Measurements from ENCODE around the gene PRR20G. TPM values are rescaled to one million over a fixed set of nuclear protein-coding genes. Genes with fewer than 3 reads are reported as not detected.
"Not testable (repeated sequence)": the region's sequence is repeated elsewhere in the genome, so short reads cannot be mapped to it uniquely, and the experiment has no call there.

PRR20G gene
- polyA plus RNA-seq, 10 donors = not detected

DNA sequence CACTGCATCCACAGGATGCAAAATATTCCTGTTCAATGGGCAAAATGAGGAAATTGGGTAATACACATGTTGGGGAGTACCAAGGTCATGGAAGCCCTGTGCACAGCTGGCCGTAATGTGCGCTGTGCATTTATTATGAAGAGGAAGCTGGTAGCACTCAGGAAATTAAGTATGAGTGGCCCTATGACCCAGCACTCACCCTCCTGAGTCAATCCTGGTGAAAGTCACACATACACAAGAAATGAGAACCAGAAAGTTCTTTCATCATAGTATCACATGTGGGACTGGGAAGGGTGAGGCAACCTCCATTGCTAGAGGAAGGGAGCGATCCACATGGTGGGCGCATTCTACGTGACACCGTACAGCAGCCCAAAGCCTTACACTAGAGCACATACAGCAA is 11.4 kb upstream of the PRR20G start:
- peak in 1 of 3 donors; percentile 26 for DNase-seq

DNA sequence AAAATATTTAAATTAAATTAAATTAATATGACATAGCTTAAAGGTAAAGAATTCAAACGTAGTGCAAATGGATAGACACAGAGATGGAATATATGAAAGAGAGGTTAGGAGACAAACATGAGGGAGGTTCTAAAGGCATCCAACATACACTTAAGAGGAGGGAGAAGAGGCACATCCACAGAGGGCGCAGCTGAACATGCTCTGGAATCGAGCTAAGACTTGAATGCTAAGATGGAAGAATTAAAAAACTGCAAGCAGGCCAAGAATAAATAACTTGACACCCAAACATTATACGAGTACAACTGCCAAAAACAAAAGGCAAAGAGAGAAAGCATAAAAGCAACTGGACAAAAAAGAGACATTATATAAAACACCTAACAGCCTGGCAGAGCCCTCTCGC is 9.1 kb upstream of the PRR20G start:
- DNase-seq = no peak

DNA sequence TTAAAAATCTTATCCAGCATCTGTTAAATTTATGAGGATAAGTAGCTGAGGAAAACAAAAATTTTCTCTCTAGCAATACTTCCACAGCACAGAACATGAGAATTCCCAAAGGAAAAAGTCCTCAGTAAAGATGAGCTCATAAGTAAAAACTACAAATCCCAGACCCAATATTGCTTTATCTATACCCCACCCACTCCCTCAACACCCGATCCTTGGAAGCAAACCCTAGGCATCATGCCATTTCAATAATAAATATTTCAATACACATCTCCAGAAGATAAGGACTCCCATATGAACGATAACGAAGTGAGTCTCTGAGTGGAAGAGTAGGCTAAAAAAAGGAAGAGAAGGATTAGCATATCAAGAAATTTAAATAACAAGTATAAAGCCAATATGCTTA is 8.3 kb upstream of the PRR20G start:
- peak in 2 of 3 donors; percentile 40 to 68 for DNase-seq

DNA sequence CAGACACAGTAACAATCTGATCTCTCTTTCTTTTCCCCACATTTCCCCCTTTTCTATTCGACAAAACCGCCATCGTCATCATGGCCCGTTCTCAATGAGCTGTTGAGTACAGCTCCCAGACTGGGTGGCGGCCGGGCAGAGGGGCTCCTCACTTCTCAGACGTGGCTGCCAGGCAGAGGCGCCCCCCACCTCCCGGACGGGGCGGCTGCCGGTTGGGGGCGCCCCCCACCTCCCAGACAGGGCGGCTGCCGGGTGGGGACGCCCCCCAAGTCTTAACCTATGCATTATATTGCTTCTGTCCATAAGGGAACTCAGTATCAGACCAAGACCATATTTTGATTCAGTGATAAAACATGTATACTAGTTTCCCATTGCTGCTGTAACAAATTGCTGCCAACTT is 5.8 kb upstream of the PRR20G start:
- DNase-seq = not testable (repeated sequence)

DNA sequence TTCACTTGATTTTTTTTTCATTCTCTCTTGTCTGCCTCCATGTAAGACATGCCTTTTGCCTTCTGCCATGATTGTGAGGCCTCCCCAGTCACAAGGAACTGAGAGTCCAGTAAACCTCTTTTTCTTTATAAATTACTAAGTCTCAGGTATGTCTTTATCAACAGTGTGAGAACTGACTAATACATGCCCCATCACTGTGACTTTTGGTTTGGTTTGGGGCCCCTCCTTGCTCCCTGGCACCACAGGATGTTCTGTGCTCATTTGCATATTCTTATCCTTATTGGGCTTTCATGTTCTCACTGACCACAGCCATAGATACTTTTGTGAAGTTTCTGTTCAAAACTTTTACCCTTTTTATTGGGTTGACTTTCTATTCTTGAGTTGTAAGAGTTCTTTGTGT is 3.8 kb upstream of the PRR20G start:
- no peak for DNase-seq

DNA sequence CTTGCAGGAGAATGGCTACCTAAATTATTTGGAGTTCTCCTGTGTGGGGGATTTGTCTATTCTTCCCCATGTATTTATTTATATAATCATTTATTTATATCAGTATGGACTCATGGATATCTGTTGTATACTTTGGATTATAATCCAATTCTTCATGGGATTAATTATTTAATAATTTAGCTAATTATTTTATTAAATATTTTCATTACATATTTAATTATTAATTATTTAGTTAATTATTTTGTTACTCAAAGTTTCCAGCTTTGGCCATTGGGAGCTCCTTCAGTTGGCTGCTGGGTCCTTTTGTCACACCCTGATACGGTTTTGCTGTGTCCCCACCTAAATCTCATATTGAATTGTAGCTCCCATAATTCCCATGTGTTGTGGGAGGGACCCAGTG is 3.3 kb upstream of the PRR20G start:
- DNase-seq = no peak

DNA sequence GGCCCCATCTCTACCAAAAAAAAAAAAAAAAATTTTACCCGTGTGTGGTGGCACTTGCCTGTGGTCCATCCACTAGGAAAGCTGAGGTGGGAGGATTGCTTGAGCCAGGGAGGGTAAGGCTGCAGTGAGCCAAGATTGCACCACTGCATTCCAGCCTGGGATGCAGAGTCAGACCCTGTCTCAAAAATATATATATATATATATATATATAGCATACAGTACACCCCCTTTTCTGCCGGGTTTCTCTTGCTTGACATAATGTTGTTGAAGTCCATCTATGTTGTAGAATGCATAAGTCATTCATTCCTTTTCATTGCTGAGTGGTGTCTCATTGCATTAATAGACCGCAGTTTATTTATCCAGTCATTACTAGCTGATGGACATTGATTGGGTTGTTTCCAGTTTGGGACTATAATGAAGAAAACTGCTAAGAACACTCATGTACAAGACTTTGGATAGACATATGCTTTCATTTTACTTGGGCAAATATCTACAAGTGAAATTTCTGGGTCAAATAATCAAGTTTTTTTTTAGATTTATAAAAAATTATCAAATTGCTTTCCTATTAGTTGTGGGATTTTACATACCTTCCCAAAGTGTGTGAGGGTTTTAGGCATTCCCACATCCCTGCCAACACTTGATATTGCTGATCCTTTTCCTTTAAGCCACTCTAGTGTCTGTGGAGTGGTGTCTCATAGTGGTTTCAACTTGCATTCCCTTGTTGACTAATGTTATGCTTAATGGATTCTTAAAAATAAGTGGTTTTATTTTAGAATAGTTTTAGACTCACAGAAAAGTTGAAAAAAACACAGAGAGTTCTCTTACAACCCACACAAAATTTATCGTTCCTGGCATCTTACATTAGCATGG is 2.1 kb upstream of the PRR20G start:
- no peak for DNase-seq

DNA sequence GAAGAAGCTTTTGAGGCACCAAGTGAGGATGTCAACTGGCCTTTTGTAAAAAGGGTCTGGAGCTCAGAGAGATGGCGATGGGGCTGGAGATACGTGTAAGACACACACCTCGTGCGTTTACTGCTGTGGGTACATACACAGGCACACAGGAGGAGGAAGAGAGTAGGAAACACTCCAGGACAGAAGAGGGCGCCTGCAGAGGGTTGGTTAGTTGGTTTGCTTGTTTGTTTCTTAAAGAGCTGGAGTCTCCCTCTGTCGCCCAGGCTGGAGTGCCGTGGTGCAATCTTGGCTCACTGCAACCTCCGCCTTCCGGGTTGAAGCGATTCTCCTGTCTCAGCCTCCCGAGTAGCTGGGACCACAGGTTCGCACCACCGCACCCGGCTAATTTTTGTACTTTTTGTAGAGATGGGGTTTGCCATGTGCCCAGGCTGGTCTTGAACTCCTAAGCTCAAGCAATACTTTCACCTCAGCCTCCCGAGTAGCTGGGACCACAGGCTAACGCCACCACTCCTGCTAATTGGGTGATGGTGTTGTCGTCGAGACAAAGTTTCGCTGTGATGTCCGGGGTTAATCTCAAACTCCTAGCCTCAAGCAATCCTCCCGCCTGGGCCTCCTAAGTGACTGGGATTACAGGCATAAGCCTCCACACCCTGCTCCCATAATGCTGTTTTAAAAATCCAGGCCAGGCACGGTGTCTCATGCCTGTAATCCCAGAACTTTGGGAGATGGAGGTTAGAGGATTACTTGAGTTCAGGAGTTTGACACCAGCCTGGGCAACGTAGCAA is 1.3 kb upstream of the PRR20G start:
- DNase-seq = no peak

DNA sequence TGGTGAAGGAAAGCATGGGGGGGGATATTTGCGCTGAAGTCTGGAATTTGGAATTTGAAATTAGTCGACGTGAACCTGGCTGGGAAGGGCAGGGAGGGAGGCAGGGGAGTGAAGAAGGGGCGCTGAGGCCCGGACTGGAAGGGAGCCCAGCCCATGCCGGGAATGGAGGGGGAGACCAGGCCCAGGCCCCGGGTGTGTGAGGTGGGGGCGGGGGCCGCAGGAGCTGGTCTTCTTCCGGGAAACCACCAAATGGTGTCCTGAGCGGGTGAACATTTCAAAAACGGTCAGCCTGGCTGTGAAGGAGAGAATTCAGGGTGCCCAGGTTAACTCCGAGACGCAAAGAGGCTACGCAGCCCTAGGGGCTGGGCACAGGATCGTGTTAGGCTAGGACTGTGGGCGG is 497 bp upstream of the PRR20G start:
- DNase-seq = no peak

DNA sequence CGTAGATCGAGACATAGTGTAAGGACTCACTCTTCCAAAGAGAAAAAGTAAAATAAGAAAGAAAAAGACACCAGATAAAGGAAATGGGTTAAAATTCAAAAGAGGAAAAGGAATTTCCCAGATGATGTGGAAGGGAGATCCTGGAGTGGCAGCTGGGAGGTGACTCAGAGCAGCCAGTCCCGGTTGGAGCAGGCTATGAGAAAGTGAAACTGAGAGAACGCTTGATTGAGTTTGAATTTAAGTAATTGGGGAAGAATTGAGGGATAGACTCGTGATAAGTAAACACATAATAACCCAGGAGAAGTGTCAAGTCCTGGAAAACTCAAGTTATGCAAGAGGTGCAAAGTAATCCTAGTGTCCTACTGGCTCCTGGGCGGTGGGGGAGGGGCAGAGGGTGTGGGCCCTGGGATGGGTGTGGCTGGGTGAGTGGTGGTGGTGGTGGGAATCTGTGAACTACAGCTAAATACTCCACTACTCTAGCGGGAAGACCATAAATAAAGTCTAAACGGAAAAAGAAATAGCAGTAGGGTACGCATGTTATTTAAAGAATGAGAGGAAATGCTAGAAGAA is 1.2 kb downstream of the PRR20G start:
- no peak for DNase-seq

DNA sequence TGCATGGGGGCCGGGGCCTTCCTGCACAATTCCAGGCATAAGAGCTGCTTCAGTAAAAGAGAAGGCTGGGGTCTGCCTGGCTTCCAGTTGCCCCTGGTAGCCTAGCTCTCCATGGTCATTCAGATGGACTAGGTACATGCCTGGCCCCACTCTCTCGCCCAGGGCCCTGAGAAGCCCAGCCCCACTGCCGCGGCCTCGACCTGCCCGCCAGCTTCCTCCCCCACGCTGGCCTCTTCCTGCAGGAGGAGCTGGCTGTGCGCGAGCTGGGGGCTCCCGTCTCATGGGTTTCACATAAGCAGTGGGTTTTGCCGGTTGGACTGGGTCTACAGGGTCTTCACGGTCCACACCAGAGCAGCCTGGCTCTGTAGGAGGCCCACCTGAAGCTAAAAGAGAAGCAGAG is 3.6 kb downstream of the PRR20G start:
- no peak for DNase-seq

DNA sequence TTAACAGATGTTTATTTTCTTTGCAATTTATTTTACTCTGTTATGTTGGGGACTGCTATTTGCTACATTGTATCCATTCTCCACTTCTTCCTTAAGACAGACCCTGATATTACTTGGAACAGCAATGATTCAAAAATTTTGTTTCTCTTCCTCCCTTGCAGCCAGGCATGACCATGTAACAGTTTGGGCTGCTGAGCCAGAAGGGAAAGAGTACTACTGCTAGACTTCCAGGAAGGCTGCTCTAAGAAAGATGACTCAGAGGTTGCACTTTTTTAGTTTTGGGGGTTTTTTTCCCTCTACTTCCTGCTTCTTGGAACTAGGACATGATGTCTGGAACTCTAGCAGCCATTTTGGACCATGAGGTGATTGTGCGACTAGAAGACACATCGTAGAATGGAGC is 10.3 kb downstream of the PRR20G start:
- DNase-seq = peak; percentile 48 to 75 (median 56)

DNA sequence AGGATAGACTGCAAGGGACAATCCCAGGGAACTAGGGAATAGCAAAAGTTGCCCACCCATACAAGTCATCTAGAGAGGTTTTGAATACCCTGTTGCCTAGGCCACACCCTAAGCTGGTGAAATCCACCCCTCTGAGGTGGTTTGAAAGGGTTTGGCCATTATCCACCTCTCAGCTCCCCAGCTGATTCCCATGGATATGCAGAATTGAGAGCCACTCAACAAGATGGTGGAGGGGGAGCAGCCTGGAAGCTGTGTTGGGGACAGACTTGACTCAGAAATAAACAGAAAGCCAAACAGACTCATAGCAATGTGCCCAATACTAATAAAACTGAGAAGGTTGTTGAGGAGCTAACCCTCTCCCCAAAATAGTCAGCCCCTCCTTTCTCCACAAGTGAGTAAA is 10.9 kb downstream of the PRR20G start:
- no peak for DNase-seq

DNA sequence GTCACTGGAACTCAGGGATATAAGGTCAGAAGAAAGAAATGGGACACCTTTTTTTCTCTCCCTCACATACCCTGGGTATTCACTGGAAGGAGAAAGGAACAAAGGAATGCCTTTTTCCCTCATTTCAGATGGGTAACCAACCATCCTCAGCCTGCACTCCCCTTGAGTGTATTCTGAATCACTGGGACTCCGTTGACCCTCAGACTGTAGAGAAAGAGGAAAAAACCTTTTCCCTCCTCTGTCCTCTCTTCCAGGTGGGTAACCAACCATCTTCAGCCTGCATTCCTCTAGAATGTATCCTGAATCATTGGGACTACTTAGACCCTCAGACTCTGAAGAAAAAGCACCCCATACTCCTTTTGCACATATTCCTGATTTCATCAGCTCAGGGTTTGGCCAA is 11.4 kb downstream of the PRR20G start:
- no peak for DNase-seq

DNA sequence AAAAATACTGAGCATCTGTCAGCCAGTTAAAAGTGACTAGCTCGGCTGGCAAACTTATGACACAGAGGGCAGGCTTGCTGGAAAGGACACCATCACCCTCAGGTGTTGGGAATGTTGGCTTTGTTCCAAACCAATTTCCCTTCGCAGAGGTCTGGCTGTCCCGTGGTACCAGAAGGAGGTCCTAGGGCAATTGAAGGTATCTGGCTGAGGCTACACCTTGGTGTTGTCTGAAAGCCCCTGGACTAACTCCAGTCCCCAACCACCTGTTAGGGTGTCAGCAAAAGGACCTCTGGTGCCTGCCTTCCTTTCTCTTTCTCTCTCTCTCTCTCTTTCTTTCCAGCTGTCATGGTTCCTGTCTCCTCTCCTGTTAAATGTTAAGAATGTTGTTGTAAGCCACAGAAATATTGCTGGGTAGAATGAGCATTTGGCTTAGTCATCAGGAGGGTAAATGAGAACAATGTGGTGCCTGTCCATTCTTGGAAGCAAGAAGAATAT is 12.5 kb downstream of the PRR20G start:
- no peak for DNase-seq

DNA sequence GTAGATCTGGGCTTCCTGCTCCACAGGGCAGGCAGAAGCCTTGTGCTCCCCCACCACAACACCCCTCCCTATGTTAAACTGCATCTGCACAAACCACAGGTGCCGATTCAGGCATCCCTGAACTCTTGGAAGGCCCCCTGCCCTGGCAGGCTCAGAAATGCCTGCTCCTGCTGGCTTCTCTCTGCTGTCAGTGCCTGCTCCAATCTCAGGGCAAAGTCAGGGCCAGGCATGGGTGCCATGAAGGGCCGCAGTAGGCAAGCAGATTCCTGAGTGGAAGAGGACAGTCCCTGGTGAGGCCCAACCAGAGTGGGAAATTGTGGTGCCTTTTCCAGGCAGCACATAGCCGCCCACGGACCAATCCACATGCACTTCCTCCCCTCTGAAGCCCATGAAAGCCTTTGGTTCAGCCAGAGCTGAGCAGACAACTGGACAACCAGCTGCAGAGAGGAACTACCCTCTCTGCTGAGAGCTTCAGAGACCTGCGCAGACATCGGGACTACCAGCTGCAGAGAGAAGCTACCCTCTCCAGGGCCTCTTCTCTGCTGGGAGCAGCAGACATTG is 13.6 kb downstream of the PRR20G start:
- no peak for DNase-seq

DNA sequence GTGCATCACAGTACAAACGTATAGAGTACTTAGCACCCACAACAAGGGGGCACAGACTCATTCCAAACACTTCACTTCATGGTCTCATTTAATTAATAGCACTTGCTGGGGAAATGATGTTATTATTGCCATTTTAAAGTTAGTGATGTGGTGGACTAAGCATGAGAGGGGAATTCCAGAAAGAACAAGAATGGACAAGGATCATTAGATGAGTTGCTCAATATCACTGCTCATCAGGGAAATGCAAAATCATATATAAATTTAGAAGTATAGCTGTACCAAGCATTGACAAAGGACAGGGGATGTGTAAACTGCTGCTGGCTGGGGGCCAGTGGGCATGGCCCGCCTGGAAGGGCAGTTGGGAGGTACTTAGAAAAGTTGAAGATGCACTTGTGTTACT is 14.6 kb downstream of the PRR20G start:
- DNase-seq = no peak

DNA sequence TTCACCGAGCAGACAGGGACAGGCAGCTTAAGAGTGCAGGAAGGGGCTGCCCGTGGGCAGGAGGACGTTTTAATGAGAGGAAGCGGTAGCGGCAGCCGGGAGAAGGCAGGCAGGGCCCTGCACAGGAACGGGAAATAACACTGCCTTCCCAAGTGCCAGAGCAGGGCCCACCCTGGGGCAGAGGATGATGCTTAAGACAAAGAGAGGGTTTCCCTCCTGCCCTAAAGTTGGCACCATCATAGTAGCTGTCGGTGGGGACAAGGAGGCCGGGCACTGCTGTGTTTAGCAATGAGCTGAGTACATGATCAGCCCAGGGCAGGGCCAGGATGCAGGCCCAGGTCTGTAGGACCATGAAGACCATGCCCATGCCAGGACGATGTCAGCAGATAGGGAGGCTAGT is 21.7 kb downstream of the PRR20G start:
- DNase-seq = no peak

DNA sequence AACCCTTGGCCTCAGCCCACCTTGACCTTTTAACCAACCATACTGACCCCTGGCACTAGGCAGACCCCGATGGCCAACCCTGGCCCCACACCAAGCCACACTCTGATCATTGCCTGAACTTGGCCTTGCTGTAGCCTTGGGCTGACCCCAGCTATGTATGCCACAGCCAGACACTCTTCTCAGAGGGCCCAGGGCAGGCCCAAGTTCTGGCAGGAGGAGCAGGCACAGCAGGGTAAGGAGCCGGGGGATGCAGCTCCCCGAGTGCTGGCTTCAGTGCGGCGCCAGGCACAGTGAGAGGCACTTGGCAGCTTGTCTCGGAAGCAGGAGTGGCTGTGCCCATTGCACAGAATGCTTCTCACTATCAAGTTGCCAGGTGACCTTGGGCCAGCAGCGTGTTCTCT is 22.3 kb downstream of the PRR20G start:
- no peak for DNase-seq

DNA sequence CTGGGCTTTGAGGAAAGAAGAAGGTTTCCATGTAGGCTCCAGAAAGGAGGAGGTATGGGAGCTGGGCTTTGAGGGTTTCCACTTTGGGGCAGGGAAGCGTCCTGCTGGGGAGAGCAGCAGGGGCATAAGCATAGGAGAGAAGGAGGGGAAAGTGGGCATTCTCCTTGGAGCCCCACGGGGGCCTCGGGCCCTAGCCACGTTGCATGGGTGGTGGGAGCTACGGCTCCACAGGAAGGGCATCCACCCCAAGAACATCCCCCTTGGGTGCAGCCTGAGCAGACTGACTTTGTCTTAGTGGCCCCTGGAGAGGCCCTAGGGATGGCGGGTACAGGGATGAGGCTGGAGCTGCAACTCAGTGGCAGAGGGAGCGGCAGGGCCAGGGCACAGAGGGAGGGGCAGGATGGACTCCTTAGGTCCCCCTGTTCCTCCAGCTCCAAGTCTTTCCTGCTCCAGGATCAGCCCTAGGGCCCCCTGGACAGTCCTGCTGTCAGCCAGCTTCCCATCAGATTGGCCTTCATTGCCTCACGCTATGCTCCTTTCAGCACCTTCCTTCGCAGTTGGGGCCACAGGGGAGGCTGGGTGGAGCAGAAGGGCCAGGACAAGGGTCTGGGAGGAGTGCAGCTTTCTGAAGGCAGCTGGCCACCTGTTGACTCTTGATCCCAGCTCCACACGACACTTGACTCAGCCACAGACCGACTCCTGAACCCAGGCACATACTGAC is 22.9 kb downstream of the PRR20G start:
- no peak for DNase-seq

DNA sequence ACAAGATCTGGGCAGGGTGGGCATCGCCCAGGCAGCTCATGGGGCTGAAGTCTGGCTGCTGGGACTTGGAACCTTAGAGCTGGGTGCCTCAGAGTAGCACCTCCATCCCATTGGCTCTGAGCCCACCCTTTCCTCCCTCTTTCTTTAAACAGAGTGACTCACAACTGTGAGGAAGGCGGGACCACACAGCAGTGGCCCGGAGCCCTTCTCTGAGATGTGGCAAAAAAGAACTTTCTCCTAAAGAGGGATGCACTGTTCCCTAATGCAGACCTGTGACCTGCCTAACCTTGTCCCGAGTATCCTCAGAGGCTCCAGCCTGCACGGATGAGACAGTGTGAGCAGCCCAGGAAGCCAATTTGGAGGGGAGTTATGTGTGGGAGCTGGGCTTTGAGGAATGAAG is 23.6 kb downstream of the PRR20G start:
- DNase-seq = no peak

All from muscle of back (tissue), 11 donors.